ENCODE measurements around the gene PIGL.
"Not testable (repeated sequence)": the region's sequence is repeated elsewhere in the genome, so short reads cannot be mapped to it uniquely, and the experiment has no call there.

PIGL gene

GRCh38 chr17:16216341-16217001, 539 bp upstream of the PIGL start:
- not testable (repeated sequence) for DNase-seq (ENCODE audit: low spot score)

GRCh38 chr17:16222406-16222805, 5.4 kb downstream of the PIGL start:
- DNase-seq (ENCODE audit: low spot score) = no peak

GRCh38 chr17:16229912-16230561, 13.0 kb downstream of the PIGL start:
- not testable (repeated sequence) for DNase-seq (ENCODE audit: low spot score)

GRCh38 chr17:16232391-16232790, 15.4 kb downstream of the PIGL start:
- no peak for DNase-seq (ENCODE audit: low spot score)

- DNase-seq (ENCODE audit: low spot score) = no peak
Measured at GRCh38 chr17:16239931-16240330, 22.9 kb downstream of the PIGL start.

- DNase-seq (ENCODE audit: low spot score) = no peak
Measured at GRCh38 chr17:16241906-16242399, 24.9 kb downstream of the PIGL start.

- no peak for DNase-seq (ENCODE audit: low spot score)
Measured at GRCh38 chr17:16243385-16243784, 26.4 kb downstream of the PIGL start.

GRCh38 chr17:16243801-16244567, 27.0 kb downstream of the PIGL start:
- DNase-seq (ENCODE audit: low spot score) = no peak

- no peak for DNase-seq (ENCODE audit: low spot score)
Measured at GRCh38 chr17:16247586-16247984, 30.6 kb downstream of the PIGL start.

GRCh38 chr17:16250635-16251034, 33.6 kb downstream of the PIGL start:
- no peak for DNase-seq (ENCODE audit: low spot score)

GRCh38 chr17:16251043-16251442, 34.0 kb downstream of the PIGL start:
- DNase-seq (ENCODE audit: low spot score) = no peak

- DNase-seq (ENCODE audit: low spot score) = no peak
Measured at GRCh38 chr17:16251556-16251955, 34.5 kb downstream of the PIGL start.

GRCh38 chr17:16254773-16255400, 37.9 kb downstream of the PIGL start:
- DNase-seq (ENCODE audit: low spot score) = no peak

- DNase-seq (ENCODE audit: low spot score) = no peak
Measured at GRCh38 chr17:16255481-16255921, 38.5 kb downstream of the PIGL start.

- no peak for DNase-seq (ENCODE audit: low spot score)
Measured at GRCh38 chr17:16258901-16259300, 41.9 kb downstream of the PIGL start.

- no peak for DNase-seq (ENCODE audit: low spot score)
Measured at GRCh38 chr17:16259926-16260325, 42.9 kb downstream of the PIGL start.

- DNase-seq (ENCODE audit: low spot score) = no peak
Measured at GRCh38 chr17:16261049-16261448, 44.0 kb downstream of the PIGL start.

- DNase-seq (ENCODE audit: low spot score) = no peak
Measured at GRCh38 chr17:16262201-16262600, 45.2 kb downstream of the PIGL start.

- DNase-seq (ENCODE audit: low spot score) = no peak
Measured at GRCh38 chr17:16267174-16267573, 50.2 kb downstream of the PIGL start.

- DNase-seq (ENCODE audit: low spot score) = no peak
Measured at GRCh38 chr17:16269658-16270057, 52.6 kb downstream of the PIGL start.

GRCh38 chr17:16272111-16272840, 55.3 kb downstream of the PIGL start:
- DNase-seq (ENCODE audit: low spot score) = no peak

- DNase-seq (ENCODE audit: low spot score) = no peak
Measured at GRCh38 chr17:16273499-16273898, 56.5 kb downstream of the PIGL start.
